GM18505 (cell line): Measurements from ENCODE around the gene TM2D3.

Source experiments
- ATAC-seq: cut with Tn5 transposase; IDR thresholded peaks from one replicate; pipeline ENCODE4 v1.9.1; 2021; ENCODE audit not compliant: unreplicated experiment
- POLR2A ChIP-seq: IDR thresholded peaks from 4 replicates; pipeline ENCODE4 v1.6.1; 2011; ENCODE audit warnings: borderline replicate concordance; ENCODE audit not compliant: insufficient read depth, insufficient read length; ENCODE audit errors: extremely low read depth

TM2D3 gene

GRCh38 chr15:101613130-101614000, 38.8 kb downstream of the TM2D3 start:
- no peak for ATAC-seq
- TF ChIP-seq POLR2A = no peak

- ATAC-seq = no peak
- no peak for TF ChIP-seq POLR2A
These were observed 39.5 kb downstream of the TM2D3 start for GRCh38 chr15:101612676-101613075.

GRCh38 chr15:101611580-101612299, 40.4 kb downstream of the TM2D3 start:
- no peak for ATAC-seq
- no peak for TF ChIP-seq POLR2A

GRCh38 chr15:101611007-101611406, 41.2 kb downstream of the TM2D3 start:
- TF ChIP-seq POLR2A = no peak
- no peak for ATAC-seq

- TF ChIP-seq POLR2A = no peak
These were observed 41.6 kb downstream of the TM2D3 start for GRCh38 chr15:101610611-101611000.

GRCh38 chr15:101609742-101610610, 42.2 kb downstream of the TM2D3 start:
- TF ChIP-seq POLR2A = no peak
- ATAC-seq = no peak

More at GRCh38 chr15:101610611-101611000, 41.6 kb downstream of the TM2D3 start:
- no peak for ATAC-seq

- no peak for TF ChIP-seq POLR2A
- ATAC-seq = no peak
These were observed 44.0 kb downstream of the TM2D3 start for GRCh38 chr15:101608201-101608600.

- ATAC-seq = no peak
- TF ChIP-seq POLR2A = no peak
These were observed 45.1 kb downstream of the TM2D3 start for GRCh38 chr15:101607108-101607507.

GRCh38 chr15:101604124-101604874, 47.9 kb downstream of the TM2D3 start:
- TF ChIP-seq POLR2A = no peak
- no peak for ATAC-seq

GRCh38 chr15:101602801-101603200, 49.4 kb downstream of the TM2D3 start:
- ATAC-seq = no peak

GRCh38 chr15:101600035-101600434, 52.1 kb downstream of the TM2D3 start:
- no peak for ATAC-seq
- TF ChIP-seq POLR2A = no peak

More at GRCh38 chr15:101602801-101603200, 49.4 kb downstream of the TM2D3 start:
- TF ChIP-seq POLR2A = no peak

GRCh38 chr15:101599091-101599490, 53.1 kb downstream of the TM2D3 start:
- ATAC-seq = no peak
- TF ChIP-seq POLR2A = no peak
